H1 (cell line): ENCODE results near the gene LRRC9. TPM values are rescaled to one million over a fixed set of nuclear protein-coding genes. Genes with fewer than 3 reads are reported as not detected.

Experiments
- POLR2AphosphoS5 ChIP-seq: IDR thresholded peaks from 2 replicates; pipeline ENCODE4 v1.6.1; 2011; ENCODE audit warnings: low read depth, low read length
- polyA plus RNA-seq, 7 experiments: library from polyadenylated mRNA; depleted of rRNA in 3 of 7; stranded (reverse) in 5 of 7; unstranded in 2 of 7; fragments of >200 nt in 5 of 7; fragments of 200-250 nt in 2 of 7; gene quantifications; 1 replicate in 5 of 7; 2 replicates in 1 of 7; 4 replicates in 1 of 7; pipeline versions ENCODE4 v1.2.1 to v1.2.3, GENCODE V29; 2011 to 2013; ENCODE audit warnings: missing spikeins in 2 of 7, mixed read lengths in 2 of 7
- total RNA-seq: library from RNA; stranded (reverse); fragmentation: NEBNext Ultra II Directional; extraction: Animal tissue kit (Norgen Biotek cat#: 25700); gene quantifications from 2 replicates; pipeline ENCODE4 v1.2.1, GENCODE V29; 2021
- TF ChIP-seq, protein P1 (sequence below): fragments of 300-600 bp; sonication (generic); IDR thresholded peaks from 2 replicates; pipeline ENCODE4 v1.7.1; 2012; ENCODE audit warnings: low read length, moderate library complexity, mild to moderate bottlenecking, inconsistent platforms; ENCODE audit not compliant: insufficient replicate concordance

Gene LRRC9
- total and polyA plus RNA-seq, 2 of the 8 experiments (the other 6 are each of a cell fraction or from before 2014, with no cell fraction given) = 0.12 to 0.84 TPM

DNA sequence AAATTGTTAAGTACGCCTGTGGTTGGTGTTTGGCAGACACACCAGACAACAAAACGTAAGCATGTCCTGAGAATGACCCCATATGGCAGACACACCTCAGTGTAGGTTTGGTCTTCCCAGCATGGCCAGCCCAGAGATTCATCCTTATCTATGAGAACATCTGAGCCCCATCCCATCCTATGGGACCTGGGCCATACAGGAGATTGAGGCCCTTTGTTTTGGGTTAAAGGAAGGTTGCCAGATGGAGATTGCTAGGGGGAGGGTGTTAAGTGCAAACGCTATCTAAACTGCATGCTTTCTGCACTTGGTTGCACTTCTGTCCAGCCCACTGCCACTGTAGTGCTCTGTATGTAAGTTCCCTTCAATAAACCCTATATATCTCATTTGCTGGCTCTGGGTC, 167.7 kb downstream of the LRRC9 start (continued):
- TF ChIP-seq, protein P1, sequence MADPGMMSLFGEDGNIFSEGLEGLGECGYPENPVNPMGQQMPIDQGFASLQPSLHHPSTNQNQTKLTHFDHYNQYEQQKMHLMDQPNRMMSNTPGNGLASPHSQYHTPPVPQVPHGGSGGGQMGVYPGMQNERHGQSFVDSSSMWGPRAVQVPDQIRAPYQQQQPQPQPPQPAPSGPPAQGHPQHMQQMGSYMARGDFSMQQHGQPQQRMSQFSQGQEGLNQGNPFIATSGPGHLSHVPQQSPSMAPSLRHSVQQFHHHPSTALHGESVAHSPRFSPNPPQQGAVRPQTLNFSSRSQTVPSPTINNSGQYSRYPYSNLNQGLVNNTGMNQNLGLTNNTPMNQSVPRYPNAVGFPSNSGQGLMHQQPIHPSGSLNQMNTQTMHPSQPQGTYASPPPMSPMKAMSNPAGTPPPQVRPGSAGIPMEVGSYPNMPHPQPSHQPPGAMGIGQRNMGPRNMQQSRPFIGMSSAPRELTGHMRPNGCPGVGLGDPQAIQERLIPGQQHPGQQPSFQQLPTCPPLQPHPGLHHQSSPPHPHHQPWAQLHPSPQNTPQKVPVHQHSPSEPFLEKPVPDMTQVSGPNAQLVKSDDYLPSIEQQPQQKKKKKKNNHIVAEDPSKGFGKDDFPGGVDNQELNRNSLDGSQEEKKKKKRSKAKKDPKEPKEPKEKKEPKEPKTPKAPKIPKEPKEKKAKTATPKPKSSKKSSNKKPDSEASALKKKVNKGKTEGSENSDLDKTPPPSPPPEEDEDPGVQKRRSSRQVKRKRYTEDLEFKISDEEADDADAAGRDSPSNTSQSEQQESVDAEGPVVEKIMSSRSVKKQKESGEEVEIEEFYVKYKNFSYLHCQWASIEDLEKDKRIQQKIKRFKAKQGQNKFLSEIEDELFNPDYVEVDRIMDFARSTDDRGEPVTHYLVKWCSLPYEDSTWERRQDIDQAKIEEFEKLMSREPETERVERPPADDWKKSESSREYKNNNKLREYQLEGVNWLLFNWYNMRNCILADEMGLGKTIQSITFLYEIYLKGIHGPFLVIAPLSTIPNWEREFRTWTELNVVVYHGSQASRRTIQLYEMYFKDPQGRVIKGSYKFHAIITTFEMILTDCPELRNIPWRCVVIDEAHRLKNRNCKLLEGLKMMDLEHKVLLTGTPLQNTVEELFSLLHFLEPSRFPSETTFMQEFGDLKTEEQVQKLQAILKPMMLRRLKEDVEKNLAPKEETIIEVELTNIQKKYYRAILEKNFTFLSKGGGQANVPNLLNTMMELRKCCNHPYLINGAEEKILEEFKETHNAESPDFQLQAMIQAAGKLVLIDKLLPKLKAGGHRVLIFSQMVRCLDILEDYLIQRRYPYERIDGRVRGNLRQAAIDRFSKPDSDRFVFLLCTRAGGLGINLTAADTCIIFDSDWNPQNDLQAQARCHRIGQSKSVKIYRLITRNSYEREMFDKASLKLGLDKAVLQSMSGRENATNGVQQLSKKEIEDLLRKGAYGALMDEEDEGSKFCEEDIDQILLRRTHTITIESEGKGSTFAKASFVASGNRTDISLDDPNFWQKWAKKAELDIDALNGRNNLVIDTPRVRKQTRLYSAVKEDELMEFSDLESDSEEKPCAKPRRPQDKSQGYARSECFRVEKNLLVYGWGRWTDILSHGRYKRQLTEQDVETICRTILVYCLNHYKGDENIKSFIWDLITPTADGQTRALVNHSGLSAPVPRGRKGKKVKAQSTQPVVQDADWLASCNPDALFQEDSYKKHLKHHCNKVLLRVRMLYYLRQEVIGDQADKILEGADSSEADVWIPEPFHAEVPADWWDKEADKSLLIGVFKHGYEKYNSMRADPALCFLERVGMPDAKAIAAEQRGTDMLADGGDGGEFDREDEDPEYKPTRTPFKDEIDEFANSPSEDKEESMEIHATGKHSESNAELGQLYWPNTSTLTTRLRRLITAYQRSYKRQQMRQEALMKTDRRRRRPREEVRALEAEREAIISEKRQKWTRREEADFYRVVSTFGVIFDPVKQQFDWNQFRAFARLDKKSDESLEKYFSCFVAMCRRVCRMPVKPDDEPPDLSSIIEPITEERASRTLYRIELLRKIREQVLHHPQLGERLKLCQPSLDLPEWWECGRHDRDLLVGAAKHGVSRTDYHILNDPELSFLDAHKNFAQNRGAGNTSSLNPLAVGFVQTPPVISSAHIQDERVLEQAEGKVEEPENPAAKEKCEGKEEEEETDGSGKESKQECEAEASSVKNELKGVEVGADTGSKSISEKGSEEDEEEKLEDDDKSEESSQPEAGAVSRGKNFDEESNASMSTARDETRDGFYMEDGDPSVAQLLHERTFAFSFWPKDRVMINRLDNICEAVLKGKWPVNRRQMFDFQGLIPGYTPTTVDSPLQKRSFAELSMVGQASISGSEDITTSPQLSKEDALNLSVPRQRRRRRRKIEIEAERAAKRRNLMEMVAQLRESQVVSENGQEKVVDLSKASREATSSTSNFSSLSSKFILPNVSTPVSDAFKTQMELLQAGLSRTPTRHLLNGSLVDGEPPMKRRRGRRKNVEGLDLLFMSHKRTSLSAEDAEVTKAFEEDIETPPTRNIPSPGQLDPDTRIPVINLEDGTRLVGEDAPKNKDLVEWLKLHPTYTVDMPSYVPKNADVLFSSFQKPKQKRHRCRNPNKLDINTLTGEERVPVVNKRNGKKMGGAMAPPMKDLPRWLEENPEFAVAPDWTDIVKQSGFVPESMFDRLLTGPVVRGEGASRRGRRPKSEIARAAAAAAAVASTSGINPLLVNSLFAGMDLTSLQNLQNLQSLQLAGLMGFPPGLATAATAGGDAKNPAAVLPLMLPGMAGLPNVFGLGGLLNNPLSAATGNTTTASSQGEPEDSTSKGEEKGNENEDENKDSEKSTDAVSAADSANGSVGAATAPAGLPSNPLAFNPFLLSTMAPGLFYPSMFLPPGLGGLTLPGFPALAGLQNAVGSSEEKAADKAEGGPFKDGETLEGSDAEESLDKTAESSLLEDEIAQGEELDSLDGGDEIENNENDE = no peak
- no peak for TF ChIP-seq POLR2AphosphoS5
